Kasumi-1 (cell line): Measurements from ENCODE around the gene LLGL1.

Source experiments
- DNase-seq, 2 experiments: peaks; one replicate each; lab custom pipeline; 2025; lab: John Stamatoyannopoulos, UW

Gene LLGL1

GRCh38 chr17:18253187-18253884, 27.9 kb downstream of the LLGL1 start:
- no peak for DNase-seq

GRCh38 chr17:18253947-18254821, 28.7 kb downstream of the LLGL1 start:
- no peak for DNase-seq

- DNase-seq = no peak
These were observed 29.6 kb downstream of the LLGL1 start for GRCh38 chr17:18254888-18255649.

GRCh38 chr17:18256351-18256750, 30.9 kb downstream of the LLGL1 start:
- no peak for DNase-seq

- no peak for DNase-seq
These were observed 31.3 kb downstream of the LLGL1 start for GRCh38 chr17:18256776-18257175.

GRCh38 chr17:18257268-18257981, 32.0 kb downstream of the LLGL1 start:
- DNase-seq = no peak

GRCh38 chr17:18257982-18258355, 32.5 kb downstream of the LLGL1 start:
- peak; percentile 1 to 29 for DNase-seq

- no peak for DNase-seq
These were observed 33.1 kb downstream of the LLGL1 start, which contains the start of gene FLII for GRCh38 chr17:18258356-18259038. Gene FLII, minus strand, starts transcription at chr17:18258738. Its CDS starts 48 bp downstream, at chr17:18258690.

- no peak for DNase-seq
These were observed 34.3 kb downstream of the LLGL1 start for GRCh38 chr17:18259621-18260331.

- peak; percentile 80 for DNase-seq
These were observed 35.1 kb downstream of the LLGL1 start, which contains the start of gene MIEF2 for GRCh38 chr17:18260332-18261145. Gene MIEF2, plus strand, starts transcription at chr17:18260662. Its CDS starts 2,059 bp downstream, at chr17:18262721.

GRCh38 chr17:18261146-18261515, 35.7 kb downstream of the LLGL1 start:
- DNase-seq = peak in 1 of 2 experiments; percentile 14

GRCh38 chr17:18261659-18262058, 36.2 kb downstream of the LLGL1 start:
- DNase-seq = no peak

- DNase-seq = no peak
These were observed 36.7 kb downstream of the LLGL1 start for GRCh38 chr17:18262111-18262510.

- no peak for DNase-seq
These were observed 37.2 kb downstream of the LLGL1 start for GRCh38 chr17:18262641-18263040.

GRCh38 chr17:18263885-18264682, 38.6 kb downstream of the LLGL1 start:
- no peak for DNase-seq

- DNase-seq = no peak
These were observed 41.9 kb downstream of the LLGL1 start for GRCh38 chr17:18267366-18267765.

GRCh38 chr17:18267927-18268711, 42.7 kb downstream of the LLGL1 start:
- DNase-seq = no peak
